ENCODE measurements around the gene MUC20.
"Not testable (repeated sequence)": the region's sequence is repeated elsewhere in the genome, so short reads cannot be mapped to it uniquely, and the experiment has no call there.

Gene MUC20

GRCh38 chr3:195720831-195721506, at the start of gene MUC20:
MUC20 (plus strand) TSS chr3:195720978; CDS start chr3:195721008, 30 bp downstream.
- not testable (repeated sequence) for H3K4me3 ChIP-seq (ENCODE audit: low read length); DNase-seq (ENCODE audit: low read depth)

- not testable (repeated sequence) for DNase-seq (ENCODE audit: low read depth); H3K4me3 ChIP-seq (ENCODE audit: low read length)
Observed at GRCh38 chr3:195671283-195671682, 49.5 kb upstream of the MUC20 start.

- H3K4me3 ChIP-seq (ENCODE audit: low read length); DNase-seq (ENCODE audit: low read depth): not testable (repeated sequence)
Observed at GRCh38 chr3:195673711-195674110, 47.1 kb upstream of the MUC20 start.

- H3K4me3 ChIP-seq (ENCODE audit: low read length); DNase-seq (ENCODE audit: low read depth): not testable (repeated sequence)
Observed at GRCh38 chr3:195678391-195679015, 42.3 kb upstream of the MUC20 start.

GRCh38 chr3:195680690-195681089, 40.1 kb upstream of the MUC20 start:
- H3K4me3 ChIP-seq (ENCODE audit: low read length), result not testable (repeated sequence)

GRCh38 chr3:195681458-195682103, 39.2 kb upstream of the MUC20 start:
- not testable (repeated sequence) for DNase-seq (ENCODE audit: low read depth); H3K4me3 ChIP-seq (ENCODE audit: low read length)

More at GRCh38 chr3:195680690-195681089, 40.1 kb upstream of the MUC20 start:
- not testable (repeated sequence) for DNase-seq (ENCODE audit: low read depth)

GRCh38 chr3:195682104-195682742, 38.6 kb upstream of the MUC20 start:
- not testable (repeated sequence) for DNase-seq (ENCODE audit: low read depth); H3K4me3 ChIP-seq (ENCODE audit: low read length)

GRCh38 chr3:195683722-195684526, 36.9 kb upstream of the MUC20 start:
- H3K4me3 ChIP-seq (ENCODE audit: low read length); DNase-seq (ENCODE audit: low read depth): not testable (repeated sequence)

- DNase-seq (ENCODE audit: low read depth); H3K4me3 ChIP-seq (ENCODE audit: low read length): not testable (repeated sequence)
Observed at GRCh38 chr3:195684527-195685257, 36.1 kb upstream of the MUC20 start.

- H3K4me3 ChIP-seq (ENCODE audit: low read length); DNase-seq (ENCODE audit: low read depth): not testable (repeated sequence)
Observed at GRCh38 chr3:195686537-195687208, 34.1 kb upstream of the MUC20 start.

GRCh38 chr3:195687209-195687760, 33.5 kb upstream of the MUC20 start:
- not testable (repeated sequence) for H3K4me3 ChIP-seq (ENCODE audit: low read length); DNase-seq (ENCODE audit: low read depth)

GRCh38 chr3:195688471-195689183, 32.2 kb upstream of the MUC20 start:
- DNase-seq (ENCODE audit: low read depth); H3K4me3 ChIP-seq (ENCODE audit: low read length): not testable (repeated sequence)

- not testable (repeated sequence) for H3K4me3 ChIP-seq (ENCODE audit: low read length); DNase-seq (ENCODE audit: low read depth)
Observed at GRCh38 chr3:195689184-195690070, 31.4 kb upstream of the MUC20 start.
